Gastrocnemius medialis (tissue), 4 donors: ENCODE measurements around the gene RHBDL1. TPM values are rescaled to one million over a fixed set of nuclear protein-coding genes. Genes with fewer than 3 reads are reported as not detected.

Experiments
- ATAC-seq, 2 donors: fragments of 150-250 bp; one replicate each; pipeline ENCODE4 v1.9.1; 2016
- DNase-seq, 2 donors: peaks; one replicate each; pipeline ENCODE4 v3.0.0-alpha.2; 2019
- H3K27ac ChIP-seq, 4 donors: fragments of 200-600 bp; sonication (generic); 1 replicate in 1 of 4; 2 replicates in 3 of 4; pipeline ENCODE4 v1.5.1; 2016 to 2018; ENCODE audit warnings: mild to moderate bottlenecking in 2 of 4, moderate library complexity in 1 of 4
- H3K27me3 ChIP-seq, 3 donors: fragments of 200-600 bp; sonication (generic) in 2 of 3; 1 replicate in 1 of 3; 2 replicates in 2 of 3; pipeline versions ENCODE4 v1.5.1 to v1.6.0; 2016 to 2019; ENCODE audit warnings: mild to moderate bottlenecking in 1 of 3, moderate library complexity in 1 of 3
- H3K36me3 ChIP-seq, 2 donors: fragments of 200-600 bp; sonication (generic) in 1 of 2; one replicate each; pipeline ENCODE4 v1.5.1; 2017 to 2018
- H3K4me1 ChIP-seq, 2 donors: fragments of 200-600 bp; sonication (generic) in 1 of 2; one replicate each; pipeline ENCODE4 v1.5.1; 2016 to 2017; ENCODE audit warnings: mild to moderate bottlenecking in 2 of 2
- H3K4me3 ChIP-seq, 4 donors: fragments of 200-600 bp; sonication (generic) in 3 of 4; 1 replicate in 1 of 4; 2 replicates in 3 of 4; pipeline ENCODE4 v1.5.1; 2016 to 2019; ENCODE audit warnings: mild to moderate bottlenecking in 2 of 4
- H3K9me3 ChIP-seq, 3 donors: fragments of 200-600 bp; sonication (generic) in 2 of 3; 1 replicate in 1 of 3; 2 replicates in 2 of 3; pipeline ENCODE4 v1.5.1; 2016 to 2019
- POLR2A ChIP-seq, 2 donors: fragments of 450-650 bp; IDR thresholded peaks; one replicate each; pipeline ENCODE4 v1.6.1; 2017; ENCODE audit warnings: antibody characterized with exemption in 2 of 2, mild to moderate bottlenecking in 2 of 2, moderate library complexity in 2 of 2
- in situ Hi-C, 4 donors: fragments of 200-750 bp; cut with MboI; loops; one replicate each; pipeline versions ENCODE4 v1.15.0 to v1.8.0; 2017; ENCODE audit warnings: low sequenced_read_pairs in 4 of 4
- intact Hi-C: fragments of 100-400 bp; cut with DNase I; formaldehyde crosslinking; loops from one replicate; pipeline ENCODE4 v1.15.1; 2023; ENCODE audit warnings: low total_unique reads
- total RNA-seq, 4 donors: library from RNA; depleted of rRNA; stranded (reverse); fragments of >200 nt; gene quantifications; one replicate each; pipeline versions ENCODE4 v1.1.0 to v1.2.3, GENCODE V29; 2016
- TF ChIP-seq, protein P1 (sequence below), 5 experiments: fragments of 450-650 bp in 3 of 5; fragments of 200-600 bp in 2 of 5; sonication (generic) in 2 of 5; IDR thresholded peaks in 4 of 5; conservative IDR thresholded peaks in 1 of 5; 1 replicate in 4 of 5; 2 replicates in 1 of 5; pipeline ENCODE4 v1.5.1; 2016 to 2019; ENCODE audit warnings: antibody characterized with exemption in 5 of 5, mild to moderate bottlenecking in 3 of 5, moderate library complexity in 3 of 5

The RHBDL1 gene
- total RNA-seq, 4 donors from 2014 or later = 0.31 TPM; not detected in 3

GRCh38 chr16:693364-693763, 17.9 kb downstream of the RHBDL1 start:
- Histone ChIP-seq H3K36me3 (no peaks in the 10 kb centered on the region), H3K27me3 (peaks cover 46 to 57% (median 49%) of the 10 kb centered on the region in 3 donors), H3K4me1 (peaks cover 13 to 19% of the 10 kb centered on the region in 2 donors), H3K4me3 (no peak overlapping the region), H3K9me3 (no peaks in the 10 kb centered on the region), H3K27ac (no peak overlapping the region)
- in situ Hi-C loops = no loop called here
- TF ChIP-seq POLR2A (IDR thresholded peaks at IDR 0.05) = no peak
- TF ChIP-seq, protein P1, sequence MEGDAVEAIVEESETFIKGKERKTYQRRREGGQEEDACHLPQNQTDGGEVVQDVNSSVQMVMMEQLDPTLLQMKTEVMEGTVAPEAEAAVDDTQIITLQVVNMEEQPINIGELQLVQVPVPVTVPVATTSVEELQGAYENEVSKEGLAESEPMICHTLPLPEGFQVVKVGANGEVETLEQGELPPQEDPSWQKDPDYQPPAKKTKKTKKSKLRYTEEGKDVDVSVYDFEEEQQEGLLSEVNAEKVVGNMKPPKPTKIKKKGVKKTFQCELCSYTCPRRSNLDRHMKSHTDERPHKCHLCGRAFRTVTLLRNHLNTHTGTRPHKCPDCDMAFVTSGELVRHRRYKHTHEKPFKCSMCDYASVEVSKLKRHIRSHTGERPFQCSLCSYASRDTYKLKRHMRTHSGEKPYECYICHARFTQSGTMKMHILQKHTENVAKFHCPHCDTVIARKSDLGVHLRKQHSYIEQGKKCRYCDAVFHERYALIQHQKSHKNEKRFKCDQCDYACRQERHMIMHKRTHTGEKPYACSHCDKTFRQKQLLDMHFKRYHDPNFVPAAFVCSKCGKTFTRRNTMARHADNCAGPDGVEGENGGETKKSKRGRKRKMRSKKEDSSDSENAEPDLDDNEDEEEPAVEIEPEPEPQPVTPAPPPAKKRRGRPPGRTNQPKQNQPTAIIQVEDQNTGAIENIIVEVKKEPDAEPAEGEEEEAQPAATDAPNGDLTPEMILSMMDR (IDR thresholded peaks at IDR 0.05 in 4 of 5, conservative IDR thresholded peaks at IDR 0.05 in 1 of 5) = no peak
- ATAC-seq = no peak
- intact Hi-C loops = no loop called here
- no peak for DNase-seq

DNA sequence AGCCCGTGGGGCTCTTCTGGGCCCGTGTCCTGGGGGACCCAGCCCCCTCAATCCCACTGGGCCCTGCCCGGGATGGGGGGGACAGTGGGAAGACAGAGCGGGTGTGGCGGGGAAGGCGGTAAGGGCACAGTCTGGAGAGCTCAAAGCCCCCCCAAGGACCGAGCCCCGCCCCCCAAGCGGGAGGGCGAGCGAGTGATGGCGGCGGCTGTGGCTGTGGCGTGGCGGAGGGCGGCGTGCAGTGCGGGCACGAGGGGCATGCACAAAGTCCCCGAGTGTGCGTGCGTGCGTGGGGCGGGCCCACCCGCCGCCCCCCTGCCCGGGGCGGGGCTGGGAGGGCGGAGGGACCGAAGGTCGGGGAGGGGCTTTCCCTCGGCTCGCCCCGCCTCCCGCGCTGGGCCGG, 18.3 kb downstream of the RHBDL1 start:
- H3K27ac ChIP-seq = no peak overlapping the region
- in situ Hi-C loops (no loop called here), intact Hi-C loops (no loop called here)
- no peaks in the 10 kb centered on the region for H3K36me3 ChIP-seq
- no peaks in the 10 kb centered on the region for H3K9me3 ChIP-seq
- peaks cover 9 to 15% of the 10 kb centered on the region in 2 donors for H3K4me1 ChIP-seq
- peaks cover 46 to 58% (median 51%) of the 10 kb centered on the region in 3 donors for H3K27me3 ChIP-seq
- no peak overlapping the region for H3K4me3 ChIP-seq
- no peak for DNase-seq
- TF ChIP-seq POLR2A (IDR thresholded peaks at IDR 0.05) = no peak
- TF ChIP-seq, protein P1 (IDR thresholded peaks at IDR 0.05 in 4 of 5, conservative IDR thresholded peaks at IDR 0.05 in 1 of 5) = no peak
- ATAC-seq = no peak

DNA sequence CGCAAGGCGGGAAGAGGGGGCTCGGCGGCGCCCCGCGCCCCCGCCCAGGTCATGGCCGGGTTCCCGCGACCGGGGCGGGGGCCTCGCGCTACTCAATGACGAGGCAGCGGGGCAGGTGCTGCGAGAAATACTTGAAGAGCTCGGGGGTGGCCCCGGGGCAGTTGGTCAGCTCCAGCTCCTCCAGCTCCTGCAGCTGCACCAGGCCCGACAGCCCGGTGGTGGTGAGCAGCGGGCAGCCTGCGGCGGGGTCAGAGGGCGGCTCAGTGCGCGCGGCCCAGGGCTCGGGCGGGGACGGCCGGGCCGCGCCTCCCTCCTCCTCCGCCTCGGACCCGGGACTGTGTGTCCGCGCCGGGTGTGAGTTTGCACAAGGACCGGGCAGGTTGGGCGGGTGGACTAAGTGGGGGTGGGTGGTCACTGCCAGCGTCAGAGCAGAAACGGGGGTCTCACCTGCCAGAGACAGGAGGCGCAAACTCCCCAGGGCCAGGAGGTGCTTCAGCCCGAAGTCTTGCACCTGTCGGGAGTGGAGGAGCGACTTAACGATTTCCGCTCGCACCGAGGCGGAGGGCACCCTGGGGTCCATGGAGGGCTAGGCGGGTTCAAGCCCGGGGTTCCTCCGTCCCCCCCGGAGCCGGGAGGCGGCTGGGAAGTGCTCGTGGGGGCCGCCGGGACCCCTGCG, 18.9 kb downstream of the RHBDL1 start:
- in situ Hi-C loops (no loop called here), intact Hi-C loops (no loop called here)
- H3K4me1 ChIP-seq = peaks cover 4 to 10% of the 10 kb centered on the region in 2 donors
- no peaks in the 10 kb centered on the region for H3K9me3 ChIP-seq
- DNase-seq (no peak), ATAC-seq (no peak)
- no peak overlapping the region for H3K27ac ChIP-seq
- H3K4me3 ChIP-seq = no peak overlapping the region
- H3K36me3 ChIP-seq = no peaks in the 10 kb centered on the region
- H3K27me3 ChIP-seq = peaks cover 51 to 63% (median 57%) of the 10 kb centered on the region in 3 donors
- TF ChIP-seq, protein P1 (IDR thresholded peaks at IDR 0.05 in 4 of 5, conservative IDR thresholded peaks at IDR 0.05 in 1 of 5) = no peak
- TF ChIP-seq POLR2A (IDR thresholded peaks at IDR 0.05) = no peak

DNA sequence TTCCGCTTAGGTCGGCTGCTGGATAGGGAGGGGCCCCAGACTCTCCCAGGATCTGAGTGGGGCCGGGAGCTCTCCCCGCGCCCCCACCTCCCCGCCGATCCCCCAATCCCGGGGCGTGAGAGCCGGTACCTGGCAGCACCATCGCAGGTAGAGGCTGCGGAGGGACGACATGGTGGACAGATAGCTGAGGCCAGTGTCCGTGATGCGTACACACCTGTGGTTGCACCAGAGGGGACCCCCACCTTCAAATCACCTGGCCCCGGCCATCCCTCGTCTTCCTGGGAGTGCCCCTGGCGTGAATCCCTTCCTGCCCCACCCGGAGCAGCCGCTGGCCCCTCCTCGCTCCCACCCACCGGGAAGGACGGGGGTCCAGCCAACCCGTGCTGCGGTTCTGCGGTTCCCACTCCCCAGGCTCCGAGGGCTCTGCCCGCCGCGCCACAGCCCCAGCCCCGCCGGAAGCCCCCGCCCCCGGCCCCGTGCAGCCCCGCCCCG, 19.4 kb downstream of the RHBDL1 start:
- in situ Hi-C loops (no loop called here), intact Hi-C loops (no loop called here)
- Histone ChIP-seq H3K27ac (no peak overlapping the region), H3K27me3 (peaks cover 57 to 69% (median 62%) of the 10 kb centered on the region in 3 donors), H3K36me3 (no peaks in the 10 kb centered on the region), H3K9me3 (no peaks in the 10 kb centered on the region), H3K4me3 (no peak overlapping the region), H3K4me1 (peaks cover 0 to 4% of the 10 kb centered on the region in 2 donors)
- TF ChIP-seq POLR2A (IDR thresholded peaks at IDR 0.05) = no peak
- TF ChIP-seq, protein P1 (IDR thresholded peaks at IDR 0.05 in 4 of 5, conservative IDR thresholded peaks at IDR 0.05 in 1 of 5) = no peak
- DNase-seq (no peak), ATAC-seq (no peak)
